CD4-positive, alpha-beta T cell treated with Interleukin-4 for 4 hours (primary cell): ENCODE data around the gene PHF12.

ENCODE experiments used
- DNase-seq: peaks from one replicate; pipeline ENCODE4 v3.0.0-alpha.2; 2020

The PHF12 gene

DNA sequence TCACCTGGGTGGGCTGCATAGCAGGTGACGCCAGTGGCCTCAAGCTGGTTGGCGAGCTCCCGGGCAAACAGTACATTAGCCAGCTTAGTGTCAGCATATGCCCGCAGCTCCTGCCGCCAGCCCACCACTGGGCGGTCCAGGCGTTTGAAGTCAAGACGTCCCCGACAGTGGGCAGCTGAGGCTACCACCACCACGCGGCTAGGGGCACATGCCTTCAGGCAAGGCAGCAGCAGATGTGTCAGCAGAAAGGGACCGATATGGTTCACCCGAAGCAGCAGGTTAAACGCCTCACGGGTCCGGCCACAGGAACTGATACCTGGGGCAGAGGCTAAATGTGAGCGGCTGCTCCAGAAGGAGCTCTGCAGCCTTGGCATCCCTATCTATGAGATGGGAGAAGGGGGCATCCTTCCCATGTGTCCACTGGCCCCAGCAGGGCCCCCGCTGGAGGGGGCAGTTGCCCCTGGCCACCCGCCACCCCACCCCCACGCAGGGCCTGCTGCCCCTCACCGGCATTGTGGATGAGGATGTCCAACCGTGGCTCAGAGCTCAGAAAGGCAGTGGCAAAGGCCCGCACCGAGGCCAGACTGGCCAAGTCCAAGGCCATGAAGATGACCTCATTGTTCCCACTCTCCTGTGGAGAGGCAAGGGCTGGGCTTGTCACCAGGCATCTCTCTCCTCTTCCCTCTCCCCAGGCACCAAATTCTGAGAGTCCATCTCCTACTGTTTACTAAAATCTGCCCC, 50.2 kb downstream of the PHF12 start:
- DNase-seq: no peak

- DNase-seq: no peak
These were observed 52.0 kb downstream of the PHF12 start for GRCh38 chr17:28899212-28899815.

DNA sequence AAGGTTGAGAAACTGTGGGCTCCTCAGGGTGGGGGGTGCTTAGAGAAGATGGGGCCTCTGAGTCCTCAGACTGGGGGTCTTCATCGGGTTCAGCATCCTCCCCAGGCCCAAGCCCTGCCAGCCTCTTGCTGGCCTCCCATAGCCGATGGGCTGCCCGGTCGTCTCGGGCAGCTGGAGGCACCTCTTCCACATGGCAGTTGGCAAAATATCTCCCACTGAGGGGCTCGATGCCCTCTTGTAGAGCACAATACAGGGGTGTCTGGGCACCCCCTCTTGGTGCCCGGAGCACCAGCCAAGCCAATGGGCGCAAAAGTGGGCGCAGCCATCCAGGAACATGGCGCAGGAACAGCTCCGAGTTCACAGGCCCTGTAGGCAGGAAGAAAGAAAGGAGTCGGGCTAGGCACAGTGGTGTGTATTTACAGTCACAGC, 52.8 kb downstream of the PHF12 start:
- DNase-seq: no peak

DNA sequence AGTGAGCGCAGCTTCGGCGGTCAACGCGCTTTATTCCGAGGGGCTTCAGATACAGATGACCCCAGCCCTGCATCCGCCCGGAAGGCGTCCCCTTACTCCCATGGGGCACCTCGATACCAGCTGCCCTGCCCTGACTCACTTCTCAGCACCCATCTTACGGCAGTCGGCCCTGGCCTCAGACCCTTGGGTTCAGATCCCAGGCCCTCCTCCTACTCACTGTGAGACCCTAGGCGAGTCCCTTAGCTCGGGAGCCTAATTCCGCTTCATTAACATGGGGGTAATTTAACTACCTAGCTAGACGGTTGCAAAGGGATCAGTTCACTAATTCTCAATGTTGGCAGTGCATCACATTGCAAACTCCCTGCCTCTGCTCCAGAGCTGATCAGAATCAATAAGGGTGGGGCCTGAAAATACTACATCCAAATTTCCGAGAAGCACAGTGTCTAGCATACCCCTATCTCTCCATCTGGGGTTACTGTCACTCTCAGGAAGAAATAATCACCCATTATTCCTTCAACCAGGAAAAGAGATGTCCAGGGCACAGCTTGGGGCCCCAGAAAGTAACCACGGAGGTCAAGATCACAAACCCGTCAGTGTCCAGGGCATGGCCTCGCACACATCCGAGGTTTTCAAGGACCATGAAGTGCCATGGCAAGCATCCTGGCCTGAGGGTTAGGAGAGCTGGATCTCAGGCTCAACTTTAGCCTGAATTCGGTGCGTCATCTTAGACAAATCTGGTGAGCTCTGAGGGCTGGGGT, 53.4 kb downstream of the PHF12 start:
- DNase-seq: peak; percentile 42

DNA sequence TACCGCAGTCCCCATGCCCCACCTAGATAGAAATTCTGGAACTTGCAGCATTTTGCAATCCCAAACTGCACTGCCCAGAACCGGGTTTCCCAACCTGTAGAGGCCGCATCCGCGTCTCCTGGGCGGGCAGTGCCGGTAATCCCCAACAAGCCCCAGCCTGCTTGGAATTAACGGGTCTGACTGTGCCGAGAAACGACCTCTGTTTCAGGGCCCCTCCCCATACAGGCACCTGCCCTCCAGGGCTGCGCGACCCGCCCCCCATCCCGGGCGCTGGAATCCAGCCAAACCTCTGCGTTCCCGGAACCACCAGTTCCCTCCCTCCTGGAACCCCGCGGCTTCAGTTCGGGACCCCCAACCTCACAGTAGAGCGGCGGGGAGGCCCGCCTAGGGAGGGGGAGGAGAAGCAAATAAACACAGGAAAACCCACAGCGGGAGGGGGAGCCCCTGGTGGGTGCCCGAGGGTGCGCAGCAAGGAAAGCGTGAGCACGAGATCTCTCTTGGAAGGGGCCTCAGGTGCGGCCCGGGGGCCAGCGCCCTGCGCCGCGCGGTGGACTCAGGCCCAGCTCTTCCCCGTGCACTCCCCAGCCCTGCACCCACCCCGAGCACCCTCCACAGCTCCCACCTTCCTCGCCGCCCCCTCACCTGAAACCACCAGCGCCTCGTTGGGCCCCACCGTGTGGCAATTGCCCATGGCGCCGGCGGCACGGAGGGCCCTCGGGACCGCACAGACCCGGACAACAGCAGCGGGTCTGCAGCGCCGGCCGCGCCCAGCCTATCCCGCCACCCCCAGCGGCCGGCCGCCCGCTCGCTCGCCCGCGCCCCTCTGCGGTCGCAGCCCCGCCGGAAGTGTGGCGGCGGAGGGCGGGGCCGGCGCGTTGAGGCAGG, 54.2 kb downstream of the PHF12 start, which contains the start of gene FLOT2:
Gene FLOT2 (minus strand): TSS at position 850 of the 885 bp plus-strand sequence. CDS start 159 bp downstream, at position 691.
- peak; percentile 66 for DNase-seq

DNA sequence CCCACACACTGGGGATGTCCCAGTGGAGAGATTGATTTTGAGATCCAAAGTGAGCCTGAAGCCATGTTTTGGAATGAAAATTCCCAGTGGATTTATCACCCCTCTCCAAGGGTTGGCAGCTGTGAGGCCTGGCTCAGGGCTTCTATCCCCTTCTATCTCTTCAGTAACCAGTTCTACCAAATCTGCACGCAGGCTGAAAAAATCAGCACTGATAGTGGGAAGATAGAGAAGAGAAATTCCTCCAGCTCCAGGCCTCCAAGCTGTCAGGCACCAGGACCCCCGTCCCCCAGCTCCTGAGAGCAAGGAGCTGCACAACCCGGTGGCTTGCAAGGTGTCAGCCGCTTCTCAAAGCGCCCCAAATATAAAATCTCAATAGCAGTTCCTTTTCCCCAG, 54.8 kb downstream of the PHF12 start:
- no peak for DNase-seq

- DNase-seq: no peak
These were observed 55.4 kb downstream of the PHF12 start for GRCh38 chr17:28895794-28896447.

GRCh38 chr17:28893248-28894183, 57.8 kb downstream of the PHF12 start:
- DNase-seq: peak; percentile 15

- no peak for DNase-seq
These were observed 59.3 kb downstream of the PHF12 start for GRCh38 chr17:28892024-28892423.

DNA sequence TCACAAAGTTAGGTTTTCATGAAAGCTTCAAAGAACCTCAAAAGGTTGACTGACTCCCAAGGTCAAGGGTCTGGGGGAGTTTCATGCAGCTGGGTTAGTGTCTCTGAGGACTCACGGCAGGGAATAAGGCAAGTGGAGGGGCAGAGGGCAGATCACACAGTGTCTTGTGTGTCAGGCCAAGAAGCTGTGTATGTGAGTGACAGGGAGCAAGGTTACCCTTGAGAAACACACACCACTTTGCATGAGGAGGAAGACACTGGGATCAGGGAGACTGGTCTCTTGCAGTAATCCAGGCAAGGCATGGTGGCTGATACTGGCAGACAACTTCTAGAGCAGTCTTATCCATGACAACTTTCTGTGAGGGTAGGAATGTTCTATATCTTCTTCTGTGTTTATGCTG, 60.1 kb downstream of the PHF12 start:
- DNase-seq: no peak

GRCh38 chr17:28889996-28890395, 61.3 kb downstream of the PHF12 start:
- no peak for DNase-seq

DNA sequence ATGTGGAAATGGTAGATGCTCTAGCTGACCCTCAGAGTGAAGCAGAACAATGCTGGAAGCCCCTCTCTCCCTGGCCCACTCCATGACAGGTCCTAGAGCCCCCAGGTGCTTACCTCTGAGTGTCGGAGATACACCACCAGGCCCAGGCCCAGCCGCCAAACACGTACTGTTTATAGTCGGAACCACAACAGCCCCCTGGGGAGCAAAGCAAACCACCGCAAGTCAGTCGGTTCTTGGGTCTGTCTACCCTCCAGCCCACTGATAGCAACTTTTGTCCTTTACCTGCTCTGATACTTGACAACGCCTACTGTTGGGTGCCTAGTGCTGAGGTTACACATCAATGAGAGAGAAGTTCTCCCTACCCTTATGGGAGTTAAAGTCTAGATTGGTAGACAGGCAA, 62.5 kb downstream of the PHF12 start:
- DNase-seq: no peak

GRCh38 chr17:28887871-28888471, 63.3 kb downstream of the PHF12 start:
- DNase-seq: no peak

- DNase-seq: no peak
These were observed 65.4 kb downstream of the PHF12 start for GRCh38 chr17:28885951-28886350.

DNA sequence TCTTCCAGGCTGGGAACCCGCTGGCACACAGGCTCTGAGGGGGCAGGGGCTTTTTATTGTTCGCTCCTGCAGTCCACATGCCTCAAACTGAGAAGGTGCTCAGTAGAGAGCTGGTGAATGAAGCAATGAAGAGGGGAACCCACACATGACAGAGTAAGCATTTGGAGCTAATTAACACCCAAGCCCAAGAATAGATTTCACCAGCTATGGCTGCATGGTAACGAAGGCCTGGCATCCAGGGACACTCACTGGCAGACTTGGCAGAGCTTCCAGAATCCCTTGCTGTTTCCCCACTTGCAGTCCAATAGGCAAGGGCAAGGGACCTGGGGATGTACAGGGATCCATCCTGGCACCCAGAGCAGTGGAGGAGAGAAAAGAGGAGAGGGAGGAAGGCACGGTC, 66.0 kb downstream of the PHF12 start:
- no peak for DNase-seq

DNA sequence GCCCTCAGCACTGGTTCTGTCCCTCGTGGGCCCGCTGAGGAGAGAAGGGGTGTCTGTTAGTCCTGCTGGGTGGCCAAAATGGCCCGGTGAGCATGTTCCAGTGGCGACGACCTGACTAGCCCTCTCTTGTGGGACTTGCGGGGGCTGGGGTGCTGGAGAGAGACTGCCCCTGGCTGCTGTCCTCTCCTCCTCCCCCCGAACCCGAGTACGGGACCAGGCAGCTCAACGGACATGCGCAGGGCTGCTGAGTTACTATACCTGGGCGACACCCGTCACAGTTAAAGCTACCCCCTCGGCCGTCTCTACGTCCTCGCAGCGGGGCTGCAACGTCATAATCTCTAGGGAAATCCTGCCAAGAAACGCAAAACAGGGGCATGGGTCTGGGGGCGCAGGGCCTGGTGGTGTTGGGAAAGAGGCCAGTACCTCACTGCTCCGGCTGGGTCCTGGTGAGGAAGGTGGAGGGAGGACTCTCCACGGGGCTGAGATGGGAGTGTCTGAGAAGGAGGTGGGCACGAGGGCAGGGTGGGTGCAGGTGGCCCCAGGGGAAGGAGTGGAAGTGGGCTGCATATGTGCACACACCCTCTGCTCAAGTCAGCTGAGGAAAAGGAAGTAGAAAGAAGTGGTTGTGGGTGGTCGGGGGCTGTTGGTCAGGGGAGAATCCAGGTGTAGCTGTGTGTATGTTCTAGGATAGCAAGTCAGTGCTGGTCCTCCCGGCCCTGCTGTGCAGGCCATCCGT, 67.2 kb downstream of the PHF12 start:
- DNase-seq: no peak

DNA sequence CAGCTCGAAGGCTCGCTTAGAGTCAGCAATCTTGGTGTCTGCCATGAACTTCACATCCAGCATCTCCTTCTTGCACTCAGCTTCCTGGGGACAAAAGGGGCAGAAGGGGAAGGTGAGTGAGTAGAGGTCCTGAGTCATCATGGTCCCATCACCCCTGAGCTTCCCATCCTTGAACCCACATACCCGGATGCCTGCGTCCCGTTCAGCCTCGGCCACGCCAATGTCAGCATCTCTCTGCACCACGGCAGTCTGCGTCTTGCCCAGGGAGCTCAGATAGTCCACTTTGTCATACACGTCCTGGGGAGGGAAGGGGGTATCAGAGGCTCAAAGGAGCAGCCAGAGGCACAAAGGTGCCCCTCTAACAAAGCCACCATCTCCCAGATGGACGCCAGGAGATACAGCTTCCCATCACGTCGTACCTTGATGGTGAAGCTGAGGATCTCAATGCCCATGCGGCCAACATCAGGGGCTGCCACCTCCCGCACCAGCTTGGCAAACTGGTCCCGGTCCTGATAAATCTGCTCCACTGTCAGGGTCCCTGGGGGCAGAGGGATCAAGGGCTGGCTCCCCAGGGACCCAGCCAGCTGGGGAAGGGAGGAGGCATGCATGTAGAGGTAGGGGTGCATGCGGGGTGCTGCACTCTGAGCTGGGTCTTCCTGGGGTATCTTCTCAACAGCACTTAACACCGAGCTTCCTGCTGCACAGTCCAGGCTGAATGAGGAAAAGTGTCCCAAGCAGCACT, 69.0 kb downstream of the PHF12 start:
- no peak for DNase-seq

GRCh38 chr17:28881533-28882056, 69.7 kb downstream of the PHF12 start:
- no peak for DNase-seq

DNA sequence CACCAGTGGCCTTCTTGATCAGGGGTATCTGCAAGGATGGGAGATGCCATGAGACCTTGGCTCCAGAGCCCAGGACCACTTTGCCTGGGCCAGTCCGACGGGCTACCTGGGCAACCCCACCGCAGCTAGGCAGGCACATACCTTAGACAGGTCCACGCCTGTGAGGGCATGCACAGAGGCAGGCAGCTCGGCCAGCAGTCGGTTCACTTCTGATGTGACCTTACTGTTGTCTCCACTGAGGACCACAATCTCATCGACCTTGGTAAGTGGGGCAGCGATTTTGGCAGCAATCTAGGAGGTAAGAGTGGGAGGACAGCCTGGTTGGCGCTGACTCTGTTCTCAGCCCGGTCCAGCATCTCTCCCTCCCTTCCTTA, 70.8 kb downstream of the PHF12 start:
- no peak for DNase-seq
